Keratinocyte (primary cell): ENCODE data around the gene RCE1. TPM values are rescaled to one million over a fixed set of nuclear protein-coding genes. Genes with fewer than 3 reads are reported as not detected.
A peak's percentile ranks its signal among the peaks of the same experiment; 100 is the strongest.

Experiments used
- DNase-seq: peaks from one replicate; pipeline ENCODE4 v3.0.0-alpha.2; 2011; ENCODE audit warnings: low read depth, missing footprints, low spot score
- FAIRE-seq: peaks from 2 replicates; lab custom pipeline; 2011; peaks lifted over from hg19 to GRCh38; lab: Jason Lieb, UNC
- H2AFZ ChIP-seq: 2 replicates; pipeline ENCODE4 v1.6.0; 2012; ENCODE audit warnings: low read length, control low read depth, inconsistent platforms; ENCODE audit not compliant: control insufficient read depth
- H3K27ac ChIP-seq: 2 replicates; pipeline ENCODE4 v1.5.1; 2011; ENCODE audit warnings: low read length; ENCODE audit not compliant: control insufficient read depth, insufficient read depth
- H3K27me3 ChIP-seq: 3 replicates; pipeline ENCODE4 v1.6.0; 2011; ENCODE audit warnings: low read length; ENCODE audit not compliant: control insufficient read depth, insufficient read depth; ENCODE audit errors: extremely low read depth
- H3K36me3 ChIP-seq, 2 experiments: 2 replicates in 1 of 2; 3 replicates in 1 of 2; pipeline ENCODE4 v1.5.1; 2011; ENCODE audit warnings: low read length in 2 of 2, mild to moderate bottlenecking in 1 of 2; ENCODE audit not compliant: control insufficient read depth in 2 of 2, insufficient read depth in 2 of 2; ENCODE audit errors: extremely low read depth in 1 of 2
- H3K4me1 ChIP-seq: 3 replicates; pipeline ENCODE4 v1.5.1; 2011; ENCODE audit warnings: low read length; ENCODE audit not compliant: control insufficient read depth, insufficient read depth; ENCODE audit errors: extremely low read depth
- H3K4me2 ChIP-seq: 3 replicates; pipeline ENCODE4 v1.6.0; 2011; ENCODE audit warnings: low read depth, low read length; ENCODE audit not compliant: control insufficient read depth, insufficient read depth; ENCODE audit errors: extremely low read depth
- H3K4me3 ChIP-seq, 3 experiments: fragments of 200-600 bp in 1 of 3; sonication (generic) in 1 of 3; 2 replicates in 2 of 3; 3 replicates in 1 of 3; pipeline ENCODE4 v1.5.1; 2011 to 2016; ENCODE audit warnings: low read length in 3 of 3, mild to moderate bottlenecking in 3 of 3, control low read depth in 2 of 3, inconsistent platforms in 1 of 3, low read depth in 1 of 3, mixed read lengths in 1 of 3, mixed run types in 1 of 3, moderate library complexity in 1 of 3; ENCODE audit not compliant: control insufficient read depth in 2 of 3, insufficient read depth in 2 of 3; ENCODE audit errors: extremely low read depth in 1 of 3
- H3K79me2 ChIP-seq: 2 replicates; pipeline ENCODE4 v1.6.0; 2012; ENCODE audit warnings: low read length; ENCODE audit not compliant: control insufficient read depth, insufficient read depth
- H3K9ac ChIP-seq: 3 replicates; pipeline ENCODE4 v1.6.0; 2011; ENCODE audit warnings: low read length; ENCODE audit not compliant: control insufficient read depth, insufficient read depth; ENCODE audit errors: extremely low read depth
- H3K9me1 ChIP-seq: 3 replicates; pipeline ENCODE4 v1.6.0; 2011; ENCODE audit warnings: low read length; ENCODE audit not compliant: control insufficient read depth, insufficient read depth; ENCODE audit errors: extremely low read depth
- H3K9me3 ChIP-seq: 2 replicates; pipeline ENCODE4 v1.5.1; 2012; ENCODE audit warnings: low read depth, low read length; ENCODE audit not compliant: control insufficient read depth
- H4K20me1 ChIP-seq: 3 replicates; pipeline ENCODE4 v1.6.0; 2011; ENCODE audit warnings: low read length; ENCODE audit not compliant: control insufficient read depth, insufficient read depth; ENCODE audit errors: extremely low read depth
- CTCF ChIP-seq, 3 experiments: IDR thresholded peaks in 1 of 3; conservative IDR thresholded peaks in 1 of 3; optimal IDR thresholded peaks in 1 of 3; 2 replicates in 2 of 3; 3 replicates in 1 of 3; pipeline versions ENCODE3 to v1.5.1; 2011; ENCODE audit warnings: low read length in 3 of 3, mild to moderate bottlenecking in 3 of 3, moderate library complexity in 2 of 3, control low read depth in 1 of 3, inconsistent platforms in 1 of 3; ENCODE audit not compliant: insufficient read depth in 2 of 3; ENCODE audit errors: extremely low read depth in 1 of 3
- EZH2 ChIP-seq: IDR thresholded peaks from one replicate; pipeline ENCODE4 v1.6.1; 2012; ENCODE audit warnings: inconsistent platforms, mild to moderate bottlenecking, low read length, moderate library complexity
- dilution Hi-C: fragments of 300-500 bp; cut with MboI; formaldehyde crosslinking; loops from one replicate; pipeline ENCODE4 v1.7.0; 2020; ENCODE audit warnings: low sequenced_read_pairs; ENCODE audit not compliant: extremely low pct_ligation_motif_present
- polyA plus RNA-seq, 5 experiments: library from polyadenylated mRNA; depleted of rRNA in 3 of 5; stranded (reverse) in 3 of 5; stranded (forward) in 1 of 5; unstranded in 1 of 5; fragments of >200 nt; gene quantifications; 1 replicate in 1 of 5; 2 replicates in 3 of 5; 3 replicates in 1 of 5; pipeline versions ENCODE4 v1.2.1 to v1.2.3, GENCODE V29; 2011 to 2012; ENCODE audit warnings: missing spikeins in 2 of 5, low read depth in 1 of 5, low replicate concordance in 1 of 5

The RCE1 gene
- polyA plus RNA-seq, 1 donor (not counting 4 experiments of a cell fraction or from before 2014, with no cell fraction given): 11.2 TPM

GRCh38 chr11:66863428-66864125 is 20.3 kb downstream of the RCE1 start:
- FAIRE-seq (peak; percentile 34), DNase-seq (no peak)
- no peaks in the 10 kb centered on the region for H3K79me2 ChIP-seq
- H4K20me1 ChIP-seq: peaks cover 6% of the 10 kb centered on the region
- peaks cover 10 to 21% of the 10 kb centered on the region in 2 experiments for H3K36me3 ChIP-seq
- H3K9me3 ChIP-seq: no peaks in the 10 kb centered on the region
- TF ChIP-seq CTCF (optimal IDR thresholded peaks at IDR 0.05 in 1 of 3, IDR thresholded peaks at IDR 0.05 in 1 of 3, conservative IDR thresholded peaks at IDR 0.05 in 1 of 3; ENCODE audit: extremely low read depth in 1 of 3, insufficient read depth in 2 of 3, low read length in 3 of 3) (no peak), EZH2 (no peak)
- H2AFZ ChIP-seq: no peak overlapping the region
- H3K27ac ChIP-seq: no peak overlapping the region
- no peak overlapping the region for H3K4me3 ChIP-seq
- no peaks in the 10 kb centered on the region for H3K9me1 ChIP-seq
- H3K27me3 ChIP-seq: no peaks in the 10 kb centered on the region
- peaks cover 16% of the 10 kb centered on the region for H3K4me1 ChIP-seq
- H3K4me2 ChIP-seq: no peak overlapping the region
- dilution Hi-C loops: no loop called here
- no peak overlapping the region for H3K9ac ChIP-seq

GRCh38 chr11:66864172-66864901 is 21.1 kb downstream of the RCE1 start:
- Histone ChIP-seq H4K20me1 (peaks cover 6% of the 10 kb centered on the region), H3K4me1 (peaks cover 18% of the 10 kb centered on the region), H3K4me3 (no peak overlapping the region), H2AFZ (no peak overlapping the region), H3K4me2 (peak overlapping the region; percentile 27), H3K79me2 (no peaks in the 10 kb centered on the region), H3K36me3 (peaks cover 10 to 23% of the 10 kb centered on the region in 2 experiments), H3K27ac (no peak overlapping the region), H3K9me3 (no peaks in the 10 kb centered on the region), H3K27me3 (no peaks in the 10 kb centered on the region), H3K9me1 (no peaks in the 10 kb centered on the region), H3K9ac (no peak overlapping the region)
- FAIRE-seq: no peak
- dilution Hi-C loops: no loop called here
- no peak for TF ChIP-seq CTCF (optimal IDR thresholded peaks at IDR 0.05 in 1 of 3, IDR thresholded peaks at IDR 0.05 in 1 of 3, conservative IDR thresholded peaks at IDR 0.05 in 1 of 3; ENCODE audit: extremely low read depth in 1 of 3, insufficient read depth in 2 of 3, low read length in 3 of 3)
- no peak for TF ChIP-seq EZH2
- no peak for DNase-seq
